Subcutaneous abdominal adipose tissue (tissue), 5 donors: ENCODE measurements around the gene ADAMTS6.

Source experiments
- H3K27ac ChIP-seq: one replicate; pipeline ENCODE4 v1.7.0; 2013; ENCODE audit warnings: low read depth, mild to moderate bottlenecking, inconsistent platforms, low read length, moderate library complexity
- H3K27me3 ChIP-seq, 5 donors: one replicate each; pipeline ENCODE4 v1.7.0; 2013; ENCODE audit warnings: low read length in 5 of 5, inconsistent platforms in 1 of 5; ENCODE audit not compliant: control insufficient read depth in 5 of 5, insufficient read depth in 4 of 5
- H3K36me3 ChIP-seq, 5 donors: one replicate each; pipeline ENCODE4 v1.7.0; 2013; ENCODE audit warnings: low read length in 5 of 5; ENCODE audit not compliant: control insufficient read depth in 5 of 5, insufficient read depth in 5 of 5
- H3K4me1 ChIP-seq, 5 donors: one replicate each; pipeline ENCODE4 v1.7.0; 2013; ENCODE audit warnings: low read length in 5 of 5, mild to moderate bottlenecking in 3 of 5, moderate library complexity in 1 of 5; ENCODE audit not compliant: control insufficient read depth in 5 of 5, insufficient read depth in 5 of 5
- H3K4me3 ChIP-seq, 5 donors: one replicate each; pipeline ENCODE4 v1.7.0; 2013; ENCODE audit warnings: low read length in 5 of 5, low read depth in 1 of 5
- H3K9ac ChIP-seq, 5 donors: one replicate each; pipeline ENCODE4 v1.7.0; 2013; ENCODE audit warnings: low read length in 5 of 5, mild to moderate bottlenecking in 4 of 5, moderate library complexity in 3 of 5
- H3K9me3 ChIP-seq, 5 donors: one replicate each; pipeline ENCODE4 v1.7.0; 2013; ENCODE audit warnings: low read length in 5 of 5; ENCODE audit not compliant: control insufficient read depth in 5 of 5
- donor health status: healthy.
- donor health status: healthy.
- donor health status: healthy.
- donor health status: healthy.
- donor health status: healthy.

Gene ADAMTS6

DNA sequence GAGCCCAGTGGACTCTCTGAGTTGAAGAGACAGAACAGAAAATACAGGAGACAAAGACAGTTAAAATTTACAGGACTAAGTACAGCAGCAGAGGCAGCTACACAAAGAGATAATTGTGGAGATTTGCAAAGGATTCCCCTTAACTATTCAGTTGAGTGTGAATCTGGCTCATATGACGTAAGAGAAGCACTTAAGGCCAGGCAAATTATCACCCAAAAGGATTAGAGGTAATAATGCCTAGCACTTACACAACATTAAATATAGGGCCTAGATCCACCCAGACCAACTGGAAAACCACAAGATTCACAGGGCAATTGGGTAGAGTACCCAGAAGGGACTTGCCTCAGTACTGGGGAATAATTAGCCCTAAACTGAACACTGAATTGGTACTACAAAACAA is 41.3 kb downstream of the ADAMTS6 start:
- no peak overlapping the region for H3K9ac ChIP-seq
- H3K4me1 ChIP-seq, result no peaks in the 10 kb centered on the region
- H3K36me3 ChIP-seq, result no peaks in the 10 kb centered on the region
- no peaks in the 10 kb centered on the region for H3K27me3 ChIP-seq
- H3K4me3 ChIP-seq, result no peak overlapping the region
- H3K27ac ChIP-seq, result no peak overlapping the region
- peaks cover 0 to 2% (median 0%) of the 10 kb centered on the region in 5 donors for H3K9me3 ChIP-seq

DNA sequence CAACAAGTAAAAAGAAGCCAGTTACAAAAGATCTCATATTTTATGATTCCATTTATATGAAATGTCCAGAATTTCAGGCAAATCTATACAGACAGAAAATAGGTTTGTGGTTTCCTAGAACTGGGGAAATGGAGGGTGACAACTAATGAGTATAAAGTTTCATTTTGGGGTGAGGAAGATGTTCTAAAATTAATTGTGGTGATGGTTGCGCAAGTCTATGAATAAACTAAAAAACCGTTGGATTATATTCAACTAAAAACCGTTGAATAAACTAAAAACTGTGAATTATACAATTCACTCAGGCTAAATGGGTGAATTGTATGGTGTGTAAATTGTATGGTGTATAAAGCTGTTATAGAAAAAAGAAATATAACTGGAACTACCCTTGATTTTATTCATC is 47.6 kb downstream of the ADAMTS6 start:
- Histone ChIP-seq H3K4me1 (no peaks in the 10 kb centered on the region), H3K27me3 (no peaks in the 10 kb centered on the region), H3K36me3 (no peaks in the 10 kb centered on the region), H3K4me3 (no peak overlapping the region), H3K9ac (no peak overlapping the region), H3K9me3 (no peaks in the 10 kb centered on the region), H3K27ac (no peak overlapping the region)

DNA sequence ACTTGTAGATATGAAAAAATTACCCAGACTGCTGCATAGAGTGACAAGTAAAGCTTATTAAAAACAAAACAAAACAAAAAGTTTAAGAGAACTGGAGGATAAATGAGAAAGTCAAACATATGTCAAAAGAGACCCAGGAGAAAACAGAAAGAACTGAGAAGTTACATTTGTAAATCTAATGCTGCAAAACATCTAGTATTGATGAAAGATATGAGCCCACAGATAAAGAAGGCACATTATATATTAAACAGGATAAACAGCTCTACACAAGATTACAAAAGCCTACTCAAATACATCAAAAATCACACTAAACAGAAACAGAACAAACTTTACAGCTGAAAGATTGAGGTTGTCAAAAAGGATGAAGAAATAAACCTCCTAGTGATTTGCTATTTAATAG is 55.1 kb downstream of the ADAMTS6 start:
- Histone ChIP-seq H3K4me3 (no peak overlapping the region), H3K9ac (no peak overlapping the region), H3K36me3 (no peaks in the 10 kb centered on the region)

DNA sequence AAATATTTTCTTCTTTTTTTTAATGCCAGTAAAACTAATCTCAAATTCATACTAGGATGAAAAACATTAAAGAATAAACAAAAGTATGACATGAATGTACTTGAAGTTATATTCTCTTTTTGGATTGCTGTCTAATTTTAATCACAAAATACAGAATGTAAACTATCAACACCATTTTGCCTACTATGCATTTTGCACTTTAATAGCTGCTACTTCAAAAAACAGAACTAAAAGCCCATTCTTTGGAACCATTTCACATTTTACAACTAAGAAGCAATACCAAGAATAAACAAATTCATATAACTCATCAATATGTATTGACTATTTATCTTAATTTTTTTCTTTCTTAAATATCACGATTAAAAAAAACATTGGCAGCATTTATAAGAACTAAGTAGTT is 58.1 kb downstream of the ADAMTS6 start:
- H3K4me3 ChIP-seq, result no peak overlapping the region
- no peak overlapping the region for H3K9ac ChIP-seq
- H3K4me1 ChIP-seq, result no peaks in the 10 kb centered on the region
- H3K36me3 ChIP-seq, result no peaks in the 10 kb centered on the region
- no peaks in the 10 kb centered on the region for H3K27me3 ChIP-seq
- peaks cover 0 to 9% (median 9%) of the 10 kb centered on the region in 5 donors for H3K9me3 ChIP-seq
- no peak overlapping the region for H3K27ac ChIP-seq

More for the DNA sequence above, 55.1 kb downstream of the ADAMTS6 start:
- Histone ChIP-seq H3K4me1 (no peaks in the 10 kb centered on the region), H3K27me3 (no peaks in the 10 kb centered on the region), H3K27ac (no peak overlapping the region), H3K9me3 (peaks cover 0 to 2% (median 0%) of the 10 kb centered on the region in 5 donors)

DNA sequence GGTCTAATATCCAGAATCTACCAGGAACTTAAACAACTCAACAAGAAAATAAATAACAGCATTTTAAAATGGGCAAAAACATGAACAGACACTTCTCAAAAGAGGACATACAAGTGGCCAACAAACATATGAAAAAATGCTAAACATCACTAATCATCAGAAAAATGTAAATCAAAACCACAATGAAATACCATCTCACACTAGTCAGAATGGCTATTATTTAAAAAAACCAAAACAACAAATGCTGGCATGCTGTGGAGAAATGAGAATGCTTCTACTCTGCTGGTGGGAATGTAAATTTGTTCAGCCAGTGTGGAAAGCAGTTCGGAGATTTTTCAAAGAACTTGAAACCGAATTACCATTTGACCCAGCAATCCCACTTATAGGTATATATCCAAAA is 63.1 kb downstream of the ADAMTS6 start:
- H3K9ac ChIP-seq, result no peak overlapping the region

DNA sequence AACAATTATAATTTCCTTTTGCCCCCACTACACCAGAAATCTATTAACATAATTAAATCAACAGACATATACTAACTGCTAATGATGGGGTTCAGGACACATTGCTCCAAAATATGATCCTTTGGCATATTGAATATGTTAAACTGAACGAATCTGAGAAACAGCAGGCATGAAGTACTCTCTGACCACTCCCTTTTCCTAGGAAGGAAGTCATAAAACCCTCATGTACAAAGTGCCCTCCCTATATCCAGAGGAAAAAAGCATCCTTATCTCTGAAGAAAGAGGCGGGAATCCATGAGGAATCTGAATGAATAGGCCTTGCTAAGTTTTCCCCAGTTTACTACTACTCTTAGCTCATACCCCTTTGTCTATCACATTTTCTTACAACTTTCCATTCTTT is 67.9 kb downstream of the ADAMTS6 start:
- no peaks in the 10 kb centered on the region for H3K27me3 ChIP-seq
- H3K9me3 ChIP-seq, result peaks cover 0 to 14% (median 7%) of the 10 kb centered on the region in 5 donors
- no peak overlapping the region for H3K27ac ChIP-seq
- H3K36me3 ChIP-seq, result no peaks in the 10 kb centered on the region
- no peak overlapping the region for H3K4me3 ChIP-seq
- no peak overlapping the region for H3K9ac ChIP-seq
- H3K4me1 ChIP-seq, result no peaks in the 10 kb centered on the region

More for the DNA sequence above, 63.1 kb downstream of the ADAMTS6 start:
- Histone ChIP-seq H3K4me3 (no peak overlapping the region), H3K27me3 (no peaks in the 10 kb centered on the region), H3K36me3 (no peaks in the 10 kb centered on the region), H3K27ac (no peak overlapping the region), H3K4me1 (no peaks in the 10 kb centered on the region), H3K9me3 (peaks cover 0 to 21% (median 16%) of the 10 kb centered on the region in 5 donors)

DNA sequence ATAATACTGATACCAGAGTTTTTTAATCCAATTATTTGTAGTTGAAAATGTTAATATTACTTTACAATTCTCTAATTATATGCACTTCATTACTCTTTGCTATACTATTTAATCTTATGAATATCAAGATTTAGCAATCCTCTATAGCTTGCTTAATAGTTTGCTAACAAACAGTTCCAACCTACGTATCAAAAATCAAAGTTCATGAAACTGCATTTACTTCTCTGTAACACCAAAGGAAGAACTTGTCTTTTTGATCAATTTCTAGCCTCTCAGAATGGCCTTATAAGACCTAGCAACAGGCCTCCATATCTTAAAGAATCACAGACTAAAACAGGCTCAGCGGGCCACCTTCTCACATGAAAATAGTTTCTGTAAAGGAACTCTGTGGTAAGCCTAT is 68.9 kb downstream of the ADAMTS6 start:
- no peaks in the 10 kb centered on the region for H3K4me1 ChIP-seq
- no peak overlapping the region for H3K9ac ChIP-seq
- H3K4me3 ChIP-seq, result no peak overlapping the region
- H3K27ac ChIP-seq, result no peak overlapping the region
- H3K27me3 ChIP-seq, result no peaks in the 10 kb centered on the region
- peaks cover 0 to 10% (median 7%) of the 10 kb centered on the region in 5 donors for H3K9me3 ChIP-seq
- no peaks in the 10 kb centered on the region for H3K36me3 ChIP-seq

DNA sequence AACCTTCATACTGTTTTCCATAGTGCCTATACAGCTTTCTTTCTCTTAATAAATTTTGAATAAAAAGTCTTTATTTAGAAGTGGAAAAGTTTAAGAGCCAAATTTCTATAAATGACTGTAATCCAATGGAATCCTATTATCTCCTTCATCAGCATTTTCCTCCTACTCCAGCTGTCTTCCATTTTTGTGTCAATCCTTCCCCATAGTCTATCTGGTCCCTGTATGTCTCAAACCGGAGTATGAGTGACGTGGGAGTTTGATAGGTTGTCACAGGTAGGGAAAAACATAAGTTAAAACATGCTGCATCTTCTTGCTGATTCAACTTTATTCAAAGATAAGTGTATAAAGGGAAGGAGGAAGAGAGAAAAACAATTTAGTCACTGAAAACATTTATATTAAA is 70.4 kb downstream of the ADAMTS6 start:
- Histone ChIP-seq H3K4me3 (no peak overlapping the region), H3K9me3 (no peaks in the 10 kb centered on the region), H3K4me1 (no peaks in the 10 kb centered on the region), H3K27me3 (no peaks in the 10 kb centered on the region), H3K9ac (no peak overlapping the region), H3K36me3 (no peaks in the 10 kb centered on the region), H3K27ac (no peak overlapping the region)

DNA sequence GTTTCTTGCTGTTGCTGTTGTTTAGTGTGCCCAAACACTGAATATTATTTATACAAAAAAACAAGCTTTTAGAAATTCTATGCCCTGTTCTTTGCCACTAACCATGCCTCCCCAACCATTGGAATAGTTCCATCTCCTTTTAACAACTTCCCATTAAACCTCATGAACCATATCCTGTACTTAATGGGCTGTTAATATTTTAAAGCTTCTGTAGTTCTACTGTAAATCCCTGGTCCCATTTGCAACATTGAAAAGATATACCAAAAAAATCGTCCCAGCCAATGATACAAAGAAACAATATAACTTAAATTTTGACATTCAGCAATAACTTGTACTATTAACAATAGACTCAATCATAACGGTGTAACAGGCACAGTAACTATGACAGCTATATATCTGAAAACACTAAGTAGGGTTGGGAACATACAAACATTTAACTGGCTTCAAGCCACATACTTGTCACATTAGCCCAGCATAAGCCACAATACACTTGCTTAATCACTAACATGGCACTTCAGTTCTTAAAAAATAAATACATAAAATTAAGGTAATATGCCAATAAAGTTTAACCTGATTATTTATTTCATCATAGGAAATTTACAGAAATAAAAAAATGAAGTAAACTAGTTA is 86.1 kb downstream of the ADAMTS6 start:
- Histone ChIP-seq H3K27ac (no peak overlapping the region), H3K4me1 (peaks cover 0 to 11% (median 5%) of the 10 kb centered on the region in 5 donors), H3K4me3 (no peak overlapping the region), H3K27me3 (no peaks in the 10 kb centered on the region), H3K9me3 (peaks cover 0 to 2% (median 0%) of the 10 kb centered on the region in 5 donors), H3K36me3 (no peaks in the 10 kb centered on the region), H3K9ac (no peak overlapping the region)

DNA sequence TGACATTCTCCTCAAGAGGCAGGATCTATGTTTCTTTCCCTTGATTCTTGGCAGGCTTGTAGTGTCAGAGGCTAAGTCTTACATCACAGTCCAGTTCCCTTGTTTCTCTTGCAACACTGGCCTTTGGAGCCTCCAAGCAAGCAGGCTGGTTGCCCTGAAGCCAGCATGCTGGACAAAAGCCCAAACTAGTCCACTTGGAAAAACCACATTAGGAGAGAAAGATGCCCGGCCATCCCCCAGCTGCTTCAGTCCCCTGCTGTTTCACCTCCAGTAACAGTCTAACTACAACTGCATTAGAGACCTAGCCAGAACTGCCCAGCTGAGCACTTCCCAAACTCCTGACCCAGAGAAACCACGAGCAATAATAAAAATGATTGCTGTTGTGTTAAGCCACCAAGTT is 87.6 kb downstream of the ADAMTS6 start:
- Histone ChIP-seq H3K27ac (no peak overlapping the region), H3K27me3 (no peaks in the 10 kb centered on the region), H3K4me1 (peaks cover 0 to 11% (median 5%) of the 10 kb centered on the region in 5 donors), H3K9me3 (peaks cover 0 to 2% (median 0%) of the 10 kb centered on the region in 5 donors), H3K36me3 (no peaks in the 10 kb centered on the region), H3K4me3 (no peak overlapping the region), H3K9ac (no peak overlapping the region)
